Keratinocyte (primary cell): ENCODE data around the gene SIN3A. TPM values are rescaled to one million over a fixed set of nuclear protein-coding genes. Genes with fewer than 3 reads are reported as not detected.

Source experiments
- DNase-seq: peaks from one replicate; pipeline ENCODE4 v3.0.0-alpha.2; 2011; ENCODE audit warnings: low read depth, missing footprints, low spot score
- FAIRE-seq: peaks from 2 replicates; lab custom pipeline; 2011; peaks lifted over from hg19 to GRCh38; lab: Jason Lieb, UNC
- H2AFZ ChIP-seq: 2 replicates; pipeline ENCODE4 v1.6.0; 2012; ENCODE audit warnings: low read length, control low read depth, inconsistent platforms; ENCODE audit not compliant: control insufficient read depth
- H3K27ac ChIP-seq: 2 replicates; pipeline ENCODE4 v1.5.1; 2011; ENCODE audit warnings: low read length; ENCODE audit not compliant: control insufficient read depth, insufficient read depth
- H3K27me3 ChIP-seq: 3 replicates; pipeline ENCODE4 v1.6.0; 2011; ENCODE audit warnings: low read length; ENCODE audit not compliant: control insufficient read depth, insufficient read depth; ENCODE audit errors: extremely low read depth
- H3K36me3 ChIP-seq, 2 experiments: 2 replicates in 1 of 2; 3 replicates in 1 of 2; pipeline ENCODE4 v1.5.1; 2011; ENCODE audit warnings: low read length in 2 of 2, mild to moderate bottlenecking in 1 of 2; ENCODE audit not compliant: control insufficient read depth in 2 of 2, insufficient read depth in 2 of 2; ENCODE audit errors: extremely low read depth in 1 of 2
- H3K4me1 ChIP-seq: 3 replicates; pipeline ENCODE4 v1.5.1; 2011; ENCODE audit warnings: low read length; ENCODE audit not compliant: control insufficient read depth, insufficient read depth; ENCODE audit errors: extremely low read depth
- H3K4me2 ChIP-seq: 3 replicates; pipeline ENCODE4 v1.6.0; 2011; ENCODE audit warnings: low read depth, low read length; ENCODE audit not compliant: control insufficient read depth, insufficient read depth; ENCODE audit errors: extremely low read depth
- H3K4me3 ChIP-seq, 3 experiments: fragments of 200-600 bp in 1 of 3; sonication (generic) in 1 of 3; 2 replicates in 2 of 3; 3 replicates in 1 of 3; pipeline ENCODE4 v1.5.1; 2011 to 2016; ENCODE audit warnings: low read length in 3 of 3, mild to moderate bottlenecking in 3 of 3, control low read depth in 2 of 3, inconsistent platforms in 1 of 3, low read depth in 1 of 3, mixed read lengths in 1 of 3, mixed run types in 1 of 3, moderate library complexity in 1 of 3; ENCODE audit not compliant: control insufficient read depth in 2 of 3, insufficient read depth in 2 of 3; ENCODE audit errors: extremely low read depth in 1 of 3
- H3K79me2 ChIP-seq: 2 replicates; pipeline ENCODE4 v1.6.0; 2012; ENCODE audit warnings: low read length; ENCODE audit not compliant: control insufficient read depth, insufficient read depth
- H3K9ac ChIP-seq: 3 replicates; pipeline ENCODE4 v1.6.0; 2011; ENCODE audit warnings: low read length; ENCODE audit not compliant: control insufficient read depth, insufficient read depth; ENCODE audit errors: extremely low read depth
- H3K9me1 ChIP-seq: 3 replicates; pipeline ENCODE4 v1.6.0; 2011; ENCODE audit warnings: low read length; ENCODE audit not compliant: control insufficient read depth, insufficient read depth; ENCODE audit errors: extremely low read depth
- H3K9me3 ChIP-seq: 2 replicates; pipeline ENCODE4 v1.5.1; 2012; ENCODE audit warnings: low read depth, low read length; ENCODE audit not compliant: control insufficient read depth
- H4K20me1 ChIP-seq: 3 replicates; pipeline ENCODE4 v1.6.0; 2011; ENCODE audit warnings: low read length; ENCODE audit not compliant: control insufficient read depth, insufficient read depth; ENCODE audit errors: extremely low read depth
- EZH2 ChIP-seq: IDR thresholded peaks from one replicate; pipeline ENCODE4 v1.6.1; 2012; ENCODE audit warnings: inconsistent platforms, mild to moderate bottlenecking, low read length, moderate library complexity
- dilution Hi-C: fragments of 300-500 bp; cut with MboI; formaldehyde crosslinking; loops from one replicate; pipeline ENCODE4 v1.7.0; 2020; ENCODE audit warnings: low sequenced_read_pairs; ENCODE audit not compliant: extremely low pct_ligation_motif_present
- polyA plus RNA-seq, 5 experiments: library from polyadenylated mRNA; depleted of rRNA in 3 of 5; stranded (reverse) in 3 of 5; stranded (forward) in 1 of 5; unstranded in 1 of 5; fragments of >200 nt; gene quantifications; 1 replicate in 1 of 5; 2 replicates in 3 of 5; 3 replicates in 1 of 5; pipeline versions ENCODE4 v1.2.1 to v1.2.3, GENCODE V29; 2011 to 2012; ENCODE audit warnings: missing spikeins in 2 of 5, low read depth in 1 of 5, low replicate concordance in 1 of 5
- TF ChIP-seq, protein P1 (sequence below), 3 experiments: IDR thresholded peaks in 1 of 3; conservative IDR thresholded peaks in 1 of 3; optimal IDR thresholded peaks in 1 of 3; 2 replicates in 2 of 3; 3 replicates in 1 of 3; pipeline versions ENCODE3 to v1.5.1; 2011; ENCODE audit warnings: low read length in 3 of 3, mild to moderate bottlenecking in 3 of 3, moderate library complexity in 2 of 3, control low read depth in 1 of 3, inconsistent platforms in 1 of 3; ENCODE audit not compliant: insufficient read depth in 2 of 3; ENCODE audit errors: extremely low read depth in 1 of 3

SIN3A gene
- polyA plus RNA-seq, 1 donor (not counting 4 experiments of a cell fraction or from before 2014, with no cell fraction given): 19.4 TPM

GRCh38 chr15:75356517-75356916 is 95.0 kb downstream of the SIN3A start:
- no peaks in the 10 kb centered on the region for H3K4me1 ChIP-seq
- no peak overlapping the region for H3K4me2 ChIP-seq
- no peaks in the 10 kb centered on the region for H3K9me3 ChIP-seq
- DNase-seq: no peak
- no peaks in the 10 kb centered on the region for H3K9me1 ChIP-seq
- no peak for TF ChIP-seq EZH2
- TF ChIP-seq, protein P1, sequence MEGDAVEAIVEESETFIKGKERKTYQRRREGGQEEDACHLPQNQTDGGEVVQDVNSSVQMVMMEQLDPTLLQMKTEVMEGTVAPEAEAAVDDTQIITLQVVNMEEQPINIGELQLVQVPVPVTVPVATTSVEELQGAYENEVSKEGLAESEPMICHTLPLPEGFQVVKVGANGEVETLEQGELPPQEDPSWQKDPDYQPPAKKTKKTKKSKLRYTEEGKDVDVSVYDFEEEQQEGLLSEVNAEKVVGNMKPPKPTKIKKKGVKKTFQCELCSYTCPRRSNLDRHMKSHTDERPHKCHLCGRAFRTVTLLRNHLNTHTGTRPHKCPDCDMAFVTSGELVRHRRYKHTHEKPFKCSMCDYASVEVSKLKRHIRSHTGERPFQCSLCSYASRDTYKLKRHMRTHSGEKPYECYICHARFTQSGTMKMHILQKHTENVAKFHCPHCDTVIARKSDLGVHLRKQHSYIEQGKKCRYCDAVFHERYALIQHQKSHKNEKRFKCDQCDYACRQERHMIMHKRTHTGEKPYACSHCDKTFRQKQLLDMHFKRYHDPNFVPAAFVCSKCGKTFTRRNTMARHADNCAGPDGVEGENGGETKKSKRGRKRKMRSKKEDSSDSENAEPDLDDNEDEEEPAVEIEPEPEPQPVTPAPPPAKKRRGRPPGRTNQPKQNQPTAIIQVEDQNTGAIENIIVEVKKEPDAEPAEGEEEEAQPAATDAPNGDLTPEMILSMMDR (optimal IDR thresholded peaks at IDR 0.05 in 1 of 3, IDR thresholded peaks at IDR 0.05 in 1 of 3, conservative IDR thresholded peaks at IDR 0.05 in 1 of 3; ENCODE audit: extremely low read depth in 1 of 3, insufficient read depth in 2 of 3, low read length in 3 of 3): no peak
- no peak overlapping the region for H3K9ac ChIP-seq
- H3K27me3 ChIP-seq: no peaks in the 10 kb centered on the region
- dilution Hi-C loops: no loop called here
- no peak for FAIRE-seq
- H3K36me3 ChIP-seq: peaks cover 18 to 36% of the 10 kb centered on the region in 2 experiments
- no peak overlapping the region for H3K27ac ChIP-seq
- H3K4me3 ChIP-seq: no peak overlapping the region
- no peaks in the 10 kb centered on the region for H3K79me2 ChIP-seq
- no peaks in the 10 kb centered on the region for H4K20me1 ChIP-seq
- no peak overlapping the region for H2AFZ ChIP-seq

- Histone ChIP-seq H2AFZ (no peak overlapping the region), H3K79me2 (no peaks in the 10 kb centered on the region), H3K4me1 (no peaks in the 10 kb centered on the region), H3K9me3 (no peaks in the 10 kb centered on the region), H4K20me1 (no peaks in the 10 kb centered on the region), H3K4me3 (no peak overlapping the region), H3K36me3 (peaks cover 13 to 34% of the 10 kb centered on the region in 2 experiments), H3K27ac (no peak overlapping the region), H3K27me3 (no peaks in the 10 kb centered on the region), H3K9ac (no peak overlapping the region), H3K4me2 (no peak overlapping the region), H3K9me1 (no peaks in the 10 kb centered on the region)
- no peak for DNase-seq
- no peak for FAIRE-seq
- dilution Hi-C loops: no loop called here
- TF ChIP-seq, protein P1 (optimal IDR thresholded peaks at IDR 0.05 in 1 of 3, IDR thresholded peaks at IDR 0.05 in 1 of 3, conservative IDR thresholded peaks at IDR 0.05 in 1 of 3; ENCODE audit: extremely low read depth in 1 of 3, insufficient read depth in 2 of 3, low read length in 3 of 3): no peak
- TF ChIP-seq EZH2: no peak
Observed at GRCh38 chr15:75356006-75356405, 95.5 kb downstream of the SIN3A start.
